ENCODE data around the gene OCA2. TPM values are rescaled to one million over a fixed set of nuclear protein-coding genes. Genes with fewer than 3 reads are reported as not detected.

The OCA2 gene
- total and polyA plus RNA-seq, 2 experiments from 2014 or later = 0.49 to 0.63 TPM

GRCh38 chr15:27798807-27799206 lies 300.3 kb downstream of the OCA2 start:
- DNase-seq (ENCODE audit: low read depth in 1 of 2, low spot score in 1 of 2) = no peak
- Histone ChIP-seq H3K27ac (no peak overlapping the region), H3K9me3 (ENCODE audit: low read depth) (no peaks in the 10 kb centered on the region), H3K36me3 (no peaks in the 10 kb centered on the region), H3K4me1 (ENCODE audit: low read depth) (no peaks in the 10 kb centered on the region), H3K4me3 (no peak overlapping the region), H3K27me3 (no peaks in the 10 kb centered on the region)
- TF ChIP-seq CTCF (IDR thresholded peaks at IDR 0.05; ENCODE audit: low read depth, low read length) = no peak

GRCh38 chr15:27797765-27798164 lies 301.4 kb downstream of the OCA2 start:
- H3K36me3 ChIP-seq = no peaks in the 10 kb centered on the region
- H3K27me3 ChIP-seq = no peaks in the 10 kb centered on the region
- no peaks in the 10 kb centered on the region for H3K9me3 ChIP-seq (ENCODE audit: low read depth)
- no peaks in the 10 kb centered on the region for H3K4me1 ChIP-seq (ENCODE audit: low read depth)
- no peak for TF ChIP-seq CTCF (IDR thresholded peaks at IDR 0.05; ENCODE audit: low read depth, low read length)
- no peak for DNase-seq (ENCODE audit: low read depth in 1 of 2, low spot score in 1 of 2)
- no peak overlapping the region for H3K27ac ChIP-seq
- no peak overlapping the region for H3K4me3 ChIP-seq

- no peak for TF ChIP-seq CTCF (IDR thresholded peaks at IDR 0.05; ENCODE audit: low read depth, low read length)
- H3K27me3 ChIP-seq = no peaks in the 10 kb centered on the region
- no peaks in the 10 kb centered on the region for H3K36me3 ChIP-seq
- H3K27ac ChIP-seq = no peak overlapping the region
- no peaks in the 10 kb centered on the region for H3K4me1 ChIP-seq (ENCODE audit: low read depth)
- no peak for DNase-seq (ENCODE audit: low read depth in 1 of 2, low spot score in 1 of 2)
- H3K4me3 ChIP-seq = no peak overlapping the region
- H3K9me3 ChIP-seq (ENCODE audit: low read depth) = no peaks in the 10 kb centered on the region
Observed at GRCh38 chr15:27796405-27797320, 302.5 kb downstream of the OCA2 start.

- DNase-seq (ENCODE audit: low read depth in 1 of 2, low spot score in 1 of 2) = no peak
- Histone ChIP-seq H3K4me3 (no peak overlapping the region), H3K27ac (no peak overlapping the region), H3K4me1 (ENCODE audit: low read depth) (no peaks in the 10 kb centered on the region), H3K27me3 (no peaks in the 10 kb centered on the region), H3K9me3 (ENCODE audit: low read depth) (no peaks in the 10 kb centered on the region), H3K36me3 (no peaks in the 10 kb centered on the region)
- TF ChIP-seq CTCF (IDR thresholded peaks at IDR 0.05; ENCODE audit: low read depth, low read length) = no peak
Observed at GRCh38 chr15:27792756-27793264, 306.3 kb downstream of the OCA2 start.

GRCh38 chr15:27790270-27790669 lies 308.8 kb downstream of the OCA2 start:
- H3K4me1 ChIP-seq (ENCODE audit: low read depth) = no peaks in the 10 kb centered on the region
- H3K9me3 ChIP-seq (ENCODE audit: low read depth) = no peaks in the 10 kb centered on the region
- no peak for TF ChIP-seq CTCF (IDR thresholded peaks at IDR 0.05; ENCODE audit: low read depth, low read length)
- no peaks in the 10 kb centered on the region for H3K27me3 ChIP-seq
- no peak overlapping the region for H3K27ac ChIP-seq
- H3K36me3 ChIP-seq = no peaks in the 10 kb centered on the region
- H3K4me3 ChIP-seq = no peak overlapping the region
- DNase-seq (ENCODE audit: low read depth in 1 of 2, low spot score in 1 of 2) = no peak

Measured in cardiac muscle cell (in vitro differentiated cells and primary cell).